Measurements from ENCODE around the gene TAF15. TPM values are rescaled to one million over a fixed set of nuclear protein-coding genes. Genes with fewer than 3 reads are reported as not detected.

TAF15 gene
- total RNA-seq, 4 donors from 2014 or later: 48.7 to 111 (median 66.7) TPM

DNA sequence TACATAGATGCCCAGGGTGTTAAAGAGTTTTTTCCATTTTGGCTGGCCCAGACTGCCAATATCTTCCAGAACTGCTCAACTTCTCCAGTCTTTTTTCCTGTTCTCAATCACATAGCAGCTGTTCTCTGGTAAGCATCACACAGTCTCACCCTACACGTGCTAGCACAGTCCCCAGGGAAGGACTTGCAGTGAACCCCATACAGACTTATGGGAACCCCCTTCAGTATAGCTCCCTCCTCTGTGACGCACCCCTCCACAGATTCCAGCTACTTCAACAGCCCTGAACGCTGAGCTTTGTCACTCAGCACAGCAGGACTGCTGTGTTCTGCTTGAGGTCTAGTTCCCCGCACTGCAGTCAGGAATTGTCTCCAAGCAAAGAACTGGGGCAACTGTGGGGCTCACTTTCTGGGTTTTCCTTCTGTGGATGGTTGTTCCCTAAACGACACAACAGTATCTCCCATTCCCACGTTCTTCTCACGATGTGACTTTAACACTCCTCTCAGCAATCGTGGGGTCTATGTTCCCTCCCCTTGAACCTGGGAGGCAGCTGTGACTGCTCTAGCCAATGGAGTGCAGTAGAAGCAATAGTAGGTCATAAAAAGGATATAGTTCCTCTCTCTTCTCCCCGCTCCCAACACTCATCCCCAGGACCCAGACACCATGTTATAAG lies 17.5 kb upstream of the TAF15 start:
- peaks cover 25 to 97% (median 67%) of the 10 kb centered on the region in 3 donors for H3K4me1 ChIP-seq
- 63 to 66% methylated on average over 9 of the region's 9 CpGs for WGBS, 2 donors
- peaks cover 0 to 36% (median 0%) of the 10 kb centered on the region in 4 donors for H3K27me3 ChIP-seq
- peak overlapping the region in 1 of 4 donors; percentile 94 for H3K4me3 ChIP-seq
- no peaks in the 10 kb centered on the region for H3K9me3 ChIP-seq
- H3K27ac ChIP-seq: peak overlapping the region; percentile 28 to 88 (median 64)
- no peak for DNase-seq
- TF ChIP-seq POLR2A (IDR thresholded peaks at IDR 0.05) (no peak), CTCF (IDR thresholded peaks at IDR 0.05) (no peak)
- no peaks in the 10 kb centered on the region for H3K36me3 ChIP-seq
- intact Hi-C loops (cut with DNase I): no loop called here

GRCh38 chr17:35793257-35793656 lies 16.0 kb upstream of the TAF15 start:
- H3K36me3 ChIP-seq: no peaks in the 10 kb centered on the region
- H3K27me3 ChIP-seq: peaks cover 0 to 44% (median 0%) of the 10 kb centered on the region in 4 donors
- no peak for DNase-seq
- peak overlapping the region; percentile 37 to 88 (median 72) for H3K27ac ChIP-seq
- peaks cover 20 to 83% (median 52%) of the 10 kb centered on the region in 3 donors for H3K4me1 ChIP-seq
- WGBS, 2 donors: 39 to 61% methylated on average over 3 of the region's 3 CpGs
- no peaks in the 10 kb centered on the region for H3K9me3 ChIP-seq
- intact Hi-C loops (cut with DNase I): no loop called here
- no peak for TF ChIP-seq CTCF (IDR thresholded peaks at IDR 0.05)
- H3K4me3 ChIP-seq: peak overlapping the region in 3 of 4 donors; percentile 55 to 94 (median 80)

DNA sequence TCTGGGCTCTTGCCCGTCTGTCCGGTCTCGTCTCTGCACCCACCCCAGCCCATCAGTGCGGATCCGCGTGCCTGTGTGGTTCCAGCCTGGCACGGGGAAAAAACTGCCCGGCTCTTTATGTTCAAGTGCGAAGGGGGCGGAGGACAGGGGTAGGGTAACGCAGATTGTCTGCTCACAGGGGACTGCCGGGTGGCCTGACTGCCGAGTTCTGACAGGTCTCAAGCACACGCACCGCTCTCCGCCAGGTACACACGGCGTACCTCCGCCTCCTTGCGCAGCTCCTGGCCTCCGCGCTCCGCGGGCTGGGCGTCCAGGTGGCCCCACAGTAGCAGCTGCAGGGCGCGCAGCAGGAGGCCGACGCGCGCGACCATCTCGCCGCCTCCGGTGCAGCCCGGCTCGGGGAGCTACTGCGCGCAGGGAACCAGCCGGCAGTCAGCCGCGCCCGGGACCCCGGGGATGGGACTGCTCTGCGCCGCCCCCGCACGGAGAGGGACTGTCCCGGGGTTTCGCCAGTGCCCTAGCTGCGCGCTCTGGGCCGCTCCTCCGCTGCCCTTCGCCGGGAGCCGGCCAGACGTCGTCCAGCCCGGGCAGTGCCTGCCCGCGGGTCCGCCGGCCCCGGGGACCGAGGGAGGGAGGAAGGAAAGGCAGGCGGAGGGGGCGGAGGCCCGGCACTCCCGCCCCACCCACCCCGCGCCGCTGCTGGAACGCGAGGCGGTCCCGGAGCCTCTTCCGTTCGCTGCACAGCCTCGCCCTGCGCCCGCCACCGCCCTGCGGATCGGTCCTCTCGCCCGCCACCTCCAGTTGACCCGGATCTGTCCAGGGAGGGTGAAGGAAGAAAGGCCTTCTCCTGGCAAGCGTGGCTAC lies 14.0 kb upstream of the TAF15 start, which contains the start of gene MMP28:
Gene MMP28 (minus strand): TSS at position 635 of the 864 bp plus-strand sequence. CDS start 264 bp downstream, at position 371.
- H3K27me3 ChIP-seq: peaks cover 0 to 44% (median 0%) of the 10 kb centered on the region in 4 donors
- peaks cover 12 to 83% (median 43%) of the 10 kb centered on the region in 3 donors for H3K4me1 ChIP-seq
- no peak for DNase-seq
- H3K27ac ChIP-seq: peak within 1 kb of the TSS; percentile 79 to 88 (median 83)
- intact Hi-C loops (cut with DNase I): no loop called here
- peak within 1 kb of the TSS; percentile 55 to 94 (median 72) for H3K4me3 ChIP-seq
- H3K36me3 ChIP-seq: no peaks in the 10 kb centered on the region
- TF ChIP-seq CTCF (IDR thresholded peaks at IDR 0.05) (no peak), POLR2A (IDR thresholded peaks at IDR 0.05) (peak in 2 of 4 donors; percentile 69 to 82)
- no peaks in the 10 kb centered on the region for H3K9me3 ChIP-seq
- WGBS, 2 donors: 3 to 4% methylated on average over 7 to 9 of the region's 89 CpGs

DNA sequence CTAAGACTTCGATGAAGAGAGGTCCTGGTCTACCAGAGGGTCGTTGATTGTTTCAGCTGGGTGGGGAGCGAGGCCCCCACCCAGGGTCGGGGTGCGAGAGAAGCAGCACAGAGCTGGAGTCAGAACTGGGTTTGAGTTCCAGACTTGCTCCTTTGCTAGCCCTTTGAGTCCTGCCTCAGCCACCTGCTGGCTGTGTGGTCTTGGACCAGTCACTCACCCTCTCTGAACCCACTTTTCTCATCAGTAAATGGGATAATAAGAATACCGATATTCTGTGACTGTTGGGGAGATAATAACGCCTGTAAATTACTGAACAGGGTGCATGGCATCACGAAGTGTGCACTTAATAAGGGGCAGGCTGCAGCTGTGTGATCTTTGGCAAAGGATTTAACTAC lies 13.4 kb upstream of the TAF15 start:
- 23 to 33% methylated on average over 2 to 8 of the region's 8 CpGs for WGBS, 2 donors
- no peak for DNase-seq
- H3K27ac ChIP-seq: peak overlapping the region; percentile 79 to 88 (median 83)
- intact Hi-C loops (cut with DNase I): no loop called here
- no peaks in the 10 kb centered on the region for H3K9me3 ChIP-seq
- H3K4me1 ChIP-seq: peaks cover 17 to 83% (median 49%) of the 10 kb centered on the region in 3 donors
- H3K36me3 ChIP-seq: no peaks in the 10 kb centered on the region
- peak overlapping the region; percentile 55 to 94 (median 72) for H3K4me3 ChIP-seq
- peaks cover 0 to 44% (median 0%) of the 10 kb centered on the region in 4 donors for H3K27me3 ChIP-seq
- TF ChIP-seq CTCF (IDR thresholded peaks at IDR 0.05) (no peak), POLR2A (IDR thresholded peaks at IDR 0.05) (no peak)

GRCh38 chr17:35796942-35797341 lies 12.3 kb upstream of the TAF15 start:
- intact Hi-C loops (cut with DNase I): no loop called here
- Histone ChIP-seq H3K4me3 (no peak overlapping the region), H3K9me3 (no peaks in the 10 kb centered on the region), H3K4me1 (peaks cover 22 to 83% (median 54%) of the 10 kb centered on the region in 3 donors), H3K27ac (no peak overlapping the region), H3K27me3 (peaks cover 0 to 44% (median 0%) of the 10 kb centered on the region in 4 donors), H3K36me3 (no peaks in the 10 kb centered on the region)
- DNase-seq: no peak
- 91 to 100% methylated on average over 1 of the region's 1 CpG for WGBS, 2 donors
- TF ChIP-seq POLR2A (IDR thresholded peaks at IDR 0.05) (no peak), CTCF (IDR thresholded peaks at IDR 0.05) (no peak)
